GM20000 (cell line): ENCODE measurements around the gene KIF27.
"Not testable (repeated sequence)": the region's sequence is repeated elsewhere in the genome, so short reads cannot be mapped to it uniquely, and the experiment has no call there.

ENCODE experiments used
- DNase-seq: peaks from one replicate; pipeline ENCODE4 v3.0.0; 2012; ENCODE audit warnings: low spot score
- CTCF ChIP-seq: IDR thresholded peaks from 2 replicates; pipeline ENCODE4 v1.5.1; 2012; ENCODE audit warnings: mild to moderate bottlenecking, control low read depth; ENCODE audit errors: extremely low read depth, missing control alignments

Gene KIF27

GRCh38 chr9:83960991-83961390 lies 39.8 kb upstream of the KIF27 start:
- no peak for DNase-seq
- TF ChIP-seq CTCF = no peak

GRCh38 chr9:83959061-83959460 lies 37.8 kb upstream of the KIF27 start:
- TF ChIP-seq CTCF = no peak
- DNase-seq = no peak

- no peak for DNase-seq
- no peak for TF ChIP-seq CTCF
Observed at GRCh38 chr9:83957248-83957513, 35.9 kb upstream of the KIF27 start.

DNA sequence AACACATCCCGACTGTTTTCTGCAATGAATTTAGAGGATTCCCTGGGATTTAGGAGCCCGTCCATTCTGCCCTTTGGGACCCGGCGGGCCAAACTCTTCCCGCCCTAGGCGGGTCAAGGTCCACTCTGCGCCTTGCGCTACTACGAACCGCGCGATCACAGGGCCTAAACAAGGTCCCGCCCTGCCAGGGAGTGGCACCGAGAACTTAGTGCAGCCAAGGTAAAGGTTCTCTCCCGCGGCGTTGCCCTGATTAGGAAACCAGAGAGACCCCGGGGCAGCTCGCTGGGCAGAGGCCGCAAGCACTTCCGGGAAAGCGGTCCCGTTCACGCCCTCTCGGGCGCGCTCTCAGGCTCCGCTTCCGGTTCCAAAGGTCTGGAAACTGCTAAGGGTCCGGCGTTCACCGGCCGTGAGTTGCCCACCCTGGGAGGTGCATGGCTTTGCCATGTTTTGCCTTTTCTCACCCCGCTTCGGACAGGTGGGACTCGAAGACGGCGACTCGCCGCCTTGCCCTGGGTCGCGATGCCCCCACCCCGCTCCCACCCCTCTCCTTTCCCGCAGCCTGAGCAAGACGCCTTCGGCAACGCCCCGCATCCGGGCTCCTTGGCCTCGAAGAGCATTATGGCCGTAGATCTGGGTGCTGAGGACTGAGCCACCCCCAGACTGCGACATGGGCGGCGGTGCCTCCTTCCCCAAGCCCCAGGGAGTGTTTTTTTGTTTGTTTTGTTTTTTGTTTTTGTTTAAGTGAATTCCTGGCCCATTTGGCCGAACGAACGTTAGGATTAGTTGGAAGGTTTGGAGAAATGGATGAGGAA lies 35.4 kb upstream of the KIF27 start:
- DNase-seq = peak; percentile 75
- no peak for TF ChIP-seq CTCF

- TF ChIP-seq CTCF = no peak
- peak; percentile 55 for DNase-seq
Observed at GRCh38 chr9:83956086-83956435, 34.8 kb upstream of the KIF27 start.

DNA sequence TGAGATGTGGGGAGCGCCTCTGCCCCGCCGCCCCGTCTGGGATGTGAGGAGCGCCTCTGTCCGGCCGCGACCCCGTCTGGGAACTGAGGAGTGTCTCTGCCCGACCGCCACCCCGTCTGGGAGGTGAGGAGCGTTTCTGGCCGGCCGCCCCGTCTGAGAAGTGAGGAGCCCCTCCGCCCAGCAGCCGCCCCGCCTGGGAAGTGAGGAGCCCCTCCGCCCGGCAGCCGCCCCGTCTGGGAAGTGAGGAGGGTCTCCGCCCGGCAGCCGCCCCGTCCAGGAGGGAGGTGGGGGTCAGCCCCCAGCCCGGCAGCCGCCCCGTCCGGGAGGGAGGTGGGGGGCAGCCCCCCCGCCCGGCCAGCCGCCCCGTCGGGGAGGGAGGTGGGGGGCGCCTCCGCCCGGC lies 26.9 kb upstream of the KIF27 start:
- not testable (repeated sequence) for DNase-seq

DNA sequence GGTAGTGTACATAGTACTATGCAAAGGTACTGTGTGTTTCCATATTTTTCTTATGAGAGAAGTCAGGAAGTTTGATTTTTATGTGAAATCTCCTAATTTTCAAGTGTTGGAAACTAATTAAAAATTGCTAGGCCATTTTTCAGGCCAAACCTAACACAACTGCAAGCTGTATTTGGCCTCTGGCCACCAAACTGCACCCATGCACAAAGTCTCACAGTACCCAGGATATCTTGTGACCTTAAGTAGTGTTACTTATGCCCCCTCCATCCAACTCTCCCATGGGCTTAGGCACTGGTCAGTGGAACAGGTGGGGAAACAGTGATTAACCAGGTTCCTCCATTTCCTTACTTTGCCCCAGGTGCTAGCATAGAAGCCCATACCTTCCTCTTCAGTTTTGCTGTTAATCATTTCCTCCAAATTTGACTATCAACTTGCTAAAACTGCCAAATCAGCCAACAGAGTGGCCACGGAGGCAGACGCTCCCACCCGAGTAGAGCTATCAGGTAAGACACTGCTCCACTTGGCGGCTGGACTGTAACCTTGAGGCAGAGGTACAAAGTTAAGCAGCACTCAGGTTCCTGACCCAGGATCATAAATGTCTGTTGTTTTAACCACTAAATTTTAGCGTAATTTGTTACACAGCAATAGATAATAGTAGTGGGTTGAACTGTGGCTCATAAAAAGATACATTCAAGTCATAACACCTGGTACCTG lies 19.5 kb upstream of the KIF27 start:
- no peak for DNase-seq
- no peak for TF ChIP-seq CTCF
